ENCODE results near the gene ZNF490. TPM values are rescaled to one million over a fixed set of nuclear protein-coding genes. Genes with fewer than 3 reads are reported as not detected.
"Not testable (repeated sequence)": the region's sequence is repeated elsewhere in the genome, so short reads cannot be mapped to it uniquely, and the experiment has no call there.

The ZNF490 gene
- total and polyA plus RNA-seq, 3 experiments from 2014 or later: 6.9 to 8.4 (median 8.0) TPM

DNA sequence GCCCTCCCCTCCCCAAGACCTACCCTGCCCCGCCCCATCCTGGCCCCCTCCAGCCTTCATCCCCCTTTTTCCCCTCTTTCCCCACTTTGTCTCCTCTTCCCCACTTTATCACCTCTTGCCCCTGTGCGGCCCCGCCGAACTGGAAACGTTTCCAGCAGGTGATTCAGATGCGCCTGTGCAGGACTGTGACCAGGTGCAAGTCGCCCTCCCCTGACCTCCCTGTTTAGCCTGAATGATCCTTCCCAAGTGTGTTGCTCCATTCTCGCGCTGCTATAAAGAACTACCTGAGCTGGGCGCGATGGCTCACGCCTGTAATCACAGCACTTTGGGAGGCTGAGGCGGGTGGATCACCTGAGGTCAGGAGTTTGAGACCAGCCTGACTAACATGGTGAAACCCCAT is 26.0 kb upstream of the ZNF490 start:
- Histone ChIP-seq H3K9me3 (ENCODE audit: low read length) (no peaks in the 10 kb centered on the region), H3K27ac (ENCODE audit: low read depth, low read length) (no peak overlapping the region), H3K27me3 (ENCODE audit: insufficient read depth, low read length, poor library complexity, severe bottlenecking) (no peaks in the 10 kb centered on the region), H3K36me3 (ENCODE audit: insufficient read depth, low read length) (no peaks in the 10 kb centered on the region), H3K4me3 (ENCODE audit: low read length) (no peak overlapping the region), H3K4me1 (ENCODE audit: insufficient read depth, low read length) (peaks cover 11% of the 10 kb centered on the region)
- Mint-ChIP-seq H3K4me3 (no peak overlapping the region), H3K4me1 (peaks cover 12 to 18% (median 18%) of the 10 kb centered on the region in 3 donors), H3K9me3 (no peaks in the 10 kb centered on the region), H3K27me3 (no peaks in the 10 kb centered on the region), H3K36me3 (peaks cover 0 to 8% (median 2%) of the 10 kb centered on the region in 3 donors), H3K27ac (peak overlapping the region in 2 of 8 donors; percentile 38 to 50)
- DNase-seq: no peak
- POLR2A ChIA-PET: no interaction called here
- CTCF ChIA-PET: no interaction called here

DNA sequence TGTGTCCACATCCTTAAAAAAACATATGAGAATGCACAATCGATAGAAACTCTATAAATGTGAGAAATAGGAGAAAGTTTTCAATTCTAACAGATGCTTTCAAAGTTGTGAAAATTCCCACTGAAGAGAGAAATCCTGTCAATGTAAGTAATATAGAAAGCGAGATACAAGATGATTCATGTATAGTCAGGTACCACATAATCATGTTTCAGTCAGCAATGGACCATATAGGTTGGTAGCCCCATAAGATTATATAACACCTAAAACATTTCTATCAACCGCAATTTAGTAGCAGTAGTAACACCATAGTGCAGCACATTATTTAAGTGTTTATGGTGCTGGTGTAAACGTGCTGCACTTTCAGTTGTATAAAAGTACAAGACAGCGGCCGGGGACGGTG is 18.6 kb upstream of the ZNF490 start:
- Mint-ChIP-seq H3K27me3 (no peaks in the 10 kb centered on the region), H3K9me3 (peaks cover 2 to 14% (median 9%) of the 10 kb centered on the region in 5 donors), H3K27ac (peak overlapping the region in 1 of 8 donors; percentile 48), H3K4me1 (peaks cover 1 to 9% (median 4%) of the 10 kb centered on the region in 3 donors), H3K36me3 (peaks cover 25 to 64% (median 28%) of the 10 kb centered on the region in 3 donors), H3K4me3 (no peak overlapping the region)
- Histone ChIP-seq H3K4me3 (ENCODE audit: low read length) (no peak overlapping the region), H3K27ac (ENCODE audit: low read depth, low read length) (no peak overlapping the region), H3K27me3 (ENCODE audit: insufficient read depth, low read length, poor library complexity, severe bottlenecking) (no peaks in the 10 kb centered on the region), H3K9me3 (ENCODE audit: low read length) (peaks cover 17% of the 10 kb centered on the region), H3K36me3 (ENCODE audit: insufficient read depth, low read length) (peaks cover 29% of the 10 kb centered on the region), H3K4me1 (ENCODE audit: insufficient read depth, low read length) (no peaks in the 10 kb centered on the region)
- DNase-seq: no peak
- CTCF ChIA-PET: no interaction called here
- POLR2A ChIA-PET: no interaction called here

DNA sequence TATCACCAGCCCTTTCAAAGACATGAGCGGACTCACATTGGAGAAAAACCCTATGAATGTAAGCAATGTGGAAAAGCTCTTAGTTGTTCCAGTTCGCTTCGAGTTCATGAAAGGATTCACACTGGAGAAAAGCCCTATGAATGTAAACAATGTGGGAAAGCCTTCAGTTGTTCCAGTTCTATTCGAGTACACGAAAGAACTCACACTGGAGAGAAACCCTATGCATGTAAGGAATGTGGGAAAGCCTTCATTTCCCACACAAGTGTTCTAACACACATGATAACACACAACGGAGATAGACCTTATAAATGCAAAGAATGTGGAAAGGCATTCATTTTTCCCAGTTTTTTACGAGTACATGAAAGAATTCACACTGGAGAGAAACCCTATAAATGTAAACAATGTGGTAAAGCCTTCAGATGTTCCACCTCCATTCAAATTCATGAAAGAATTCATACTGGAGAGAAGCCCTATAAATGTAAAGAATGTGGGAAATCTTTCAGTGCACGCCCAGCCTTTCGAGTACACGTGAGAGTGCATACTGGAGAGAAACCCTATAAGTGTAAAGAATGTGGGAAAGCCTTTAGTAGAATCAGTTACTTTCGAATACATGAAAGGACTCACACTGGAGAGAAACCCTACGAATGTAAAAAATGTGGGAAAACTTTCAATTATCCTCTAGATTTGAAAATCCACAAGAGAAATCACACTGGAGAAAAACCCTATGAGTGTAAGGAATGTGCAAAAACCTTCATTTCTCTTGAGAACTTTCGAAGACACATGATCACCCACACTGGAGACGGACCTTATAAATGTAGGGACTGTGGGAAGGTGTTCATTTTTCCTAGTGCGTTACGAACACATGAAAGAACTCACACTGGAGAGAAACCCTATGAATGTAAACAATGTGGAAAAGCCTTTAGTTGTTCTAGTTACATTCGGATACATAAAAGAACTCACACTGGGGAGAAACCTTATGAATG is 17.7 kb upstream of the ZNF490 start:
- Histone ChIP-seq H3K4me3 (ENCODE audit: low read length) (no peak overlapping the region), H3K4me1 (ENCODE audit: insufficient read depth, low read length) (no peaks in the 10 kb centered on the region), H3K9me3 (ENCODE audit: low read length) (peaks cover 17% of the 10 kb centered on the region), H3K27ac (ENCODE audit: low read depth, low read length) (no peak overlapping the region), H3K36me3 (ENCODE audit: insufficient read depth, low read length) (peaks cover 33% of the 10 kb centered on the region), H3K27me3 (ENCODE audit: insufficient read depth, low read length, poor library complexity, severe bottlenecking) (no peaks in the 10 kb centered on the region)
- DNase-seq: no peak
- Mint-ChIP-seq H3K27me3 (no peaks in the 10 kb centered on the region), H3K27ac (peak overlapping the region in 1 of 8 donors; percentile 48), H3K4me3 (no peak overlapping the region), H3K4me1 (peaks cover 4 to 12% (median 7%) of the 10 kb centered on the region in 3 donors), H3K9me3 (peaks cover 2 to 14% (median 9%) of the 10 kb centered on the region in 5 donors), H3K36me3 (peaks cover 25 to 68% (median 28%) of the 10 kb centered on the region in 3 donors)
- CTCF ChIA-PET: interaction anchor here (1.4 kb wide), 1 partner anchor 12 kb away, joined by 6 read pairs; no protein-coding TSS in a partner anchor
- POLR2A ChIA-PET: no interaction called here

DNA sequence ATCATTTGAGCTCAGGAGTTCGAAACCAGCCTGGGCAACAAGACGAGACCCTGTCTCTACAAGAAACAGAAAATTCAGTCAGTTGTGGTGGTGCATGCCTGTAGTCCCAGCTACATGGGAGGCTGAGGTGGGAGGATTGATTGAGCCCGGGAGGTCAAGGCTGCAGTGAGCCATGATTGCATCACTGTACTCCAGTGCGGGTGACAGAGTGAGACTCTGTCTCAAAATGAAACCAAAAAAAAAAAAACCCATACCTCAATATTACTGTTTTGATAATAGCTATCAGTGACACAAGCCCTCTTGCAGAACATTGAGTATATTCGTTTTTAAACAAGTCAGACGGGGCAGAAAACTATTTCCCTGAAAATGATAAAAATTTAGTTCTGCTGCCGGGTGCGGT is 16.3 kb upstream of the ZNF490 start:
- Histone ChIP-seq H3K4me1 (ENCODE audit: insufficient read depth, low read length) (no peaks in the 10 kb centered on the region), H3K4me3 (ENCODE audit: low read length) (no peak overlapping the region), H3K9me3 (ENCODE audit: low read length) (peaks cover 17% of the 10 kb centered on the region), H3K27ac (ENCODE audit: low read depth, low read length) (no peak overlapping the region), H3K36me3 (ENCODE audit: insufficient read depth, low read length) (peaks cover 33% of the 10 kb centered on the region), H3K27me3 (ENCODE audit: insufficient read depth, low read length, poor library complexity, severe bottlenecking) (no peaks in the 10 kb centered on the region)
- Mint-ChIP-seq H3K4me1 (peaks cover 6 to 20% (median 16%) of the 10 kb centered on the region in 3 donors), H3K9me3 (peaks cover 2 to 14% (median 9%) of the 10 kb centered on the region in 5 donors), H3K4me3 (no peak overlapping the region), H3K27ac (no peak overlapping the region), H3K36me3 (peaks cover 23 to 67% (median 28%) of the 10 kb centered on the region in 3 donors), H3K27me3 (no peaks in the 10 kb centered on the region)
- ChIA-PET CTCF (interaction anchor here (1.0 to 1.4 kb wide), 2 partner anchors 13 to 45 kb away, joined by 3 to 6 read pairs; no protein-coding TSS in a partner anchor), POLR2A (no interaction called here)
- no peak for DNase-seq

DNA sequence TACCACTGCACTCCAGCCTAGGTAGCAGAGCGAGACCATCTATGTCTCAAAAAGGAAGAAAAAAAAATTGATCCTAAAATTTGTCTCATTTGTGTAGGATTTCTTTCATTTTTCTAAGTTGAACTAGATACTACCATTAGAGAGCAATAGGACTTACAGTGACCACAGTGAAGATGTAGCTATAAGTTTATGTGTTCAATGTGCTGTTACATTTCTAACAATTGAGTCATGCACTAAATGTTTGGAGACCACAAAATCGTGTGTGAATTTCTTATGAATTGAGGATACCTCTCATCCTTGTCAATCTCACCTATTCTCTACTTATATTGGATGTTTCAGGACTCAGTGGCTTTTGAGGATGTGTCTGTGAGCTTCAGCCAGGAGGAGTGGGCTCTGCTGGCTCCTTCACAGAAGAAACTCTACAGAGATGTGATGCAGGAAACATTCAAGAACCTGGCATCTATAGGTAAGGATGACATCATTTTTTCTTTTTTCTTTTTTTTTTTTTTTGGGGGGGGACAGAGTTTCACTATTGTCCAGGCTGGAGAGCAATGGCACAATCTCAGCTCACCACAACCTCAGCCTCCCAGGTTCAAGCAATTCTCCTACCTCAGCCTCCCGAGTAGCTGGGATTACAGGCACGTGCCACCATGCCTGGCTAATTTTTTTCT is 12.9 kb upstream of the ZNF490 start:
- CTCF ChIA-PET: interaction anchor here (1.1 kb wide), 1 partner anchor 9 kb away, joined by 3 read pairs; no protein-coding TSS in a partner anchor
- H3K27me3 ChIP-seq (ENCODE audit: insufficient read depth, low read length, poor library complexity, severe bottlenecking): no peaks in the 10 kb centered on the region
- H3K4me3 Mint-ChIP-seq: no peak overlapping the region
- peaks cover 11% of the 10 kb centered on the region for H3K9me3 ChIP-seq (ENCODE audit: low read length)
- H3K27ac ChIP-seq (ENCODE audit: low read depth, low read length): no peak overlapping the region
- no peaks in the 10 kb centered on the region for H3K27me3 Mint-ChIP-seq
- H3K4me3 ChIP-seq (ENCODE audit: low read length): no peak overlapping the region
- H3K9me3 Mint-ChIP-seq: peaks cover 2 to 10% (median 7%) of the 10 kb centered on the region in 5 donors
- H3K27ac Mint-ChIP-seq: peak overlapping the region in 1 of 8 donors; percentile 45
- peaks cover 13 to 54% (median 19%) of the 10 kb centered on the region in 3 donors for H3K36me3 Mint-ChIP-seq
- POLR2A ChIA-PET: no interaction called here
- no peak for DNase-seq
- H3K4me1 ChIP-seq (ENCODE audit: insufficient read depth, low read length): peaks cover 5% of the 10 kb centered on the region
- peaks cover 22% of the 10 kb centered on the region for H3K36me3 ChIP-seq (ENCODE audit: insufficient read depth, low read length)
- peaks cover 15 to 31% (median 28%) of the 10 kb centered on the region in 3 donors for H3K4me1 Mint-ChIP-seq

DNA sequence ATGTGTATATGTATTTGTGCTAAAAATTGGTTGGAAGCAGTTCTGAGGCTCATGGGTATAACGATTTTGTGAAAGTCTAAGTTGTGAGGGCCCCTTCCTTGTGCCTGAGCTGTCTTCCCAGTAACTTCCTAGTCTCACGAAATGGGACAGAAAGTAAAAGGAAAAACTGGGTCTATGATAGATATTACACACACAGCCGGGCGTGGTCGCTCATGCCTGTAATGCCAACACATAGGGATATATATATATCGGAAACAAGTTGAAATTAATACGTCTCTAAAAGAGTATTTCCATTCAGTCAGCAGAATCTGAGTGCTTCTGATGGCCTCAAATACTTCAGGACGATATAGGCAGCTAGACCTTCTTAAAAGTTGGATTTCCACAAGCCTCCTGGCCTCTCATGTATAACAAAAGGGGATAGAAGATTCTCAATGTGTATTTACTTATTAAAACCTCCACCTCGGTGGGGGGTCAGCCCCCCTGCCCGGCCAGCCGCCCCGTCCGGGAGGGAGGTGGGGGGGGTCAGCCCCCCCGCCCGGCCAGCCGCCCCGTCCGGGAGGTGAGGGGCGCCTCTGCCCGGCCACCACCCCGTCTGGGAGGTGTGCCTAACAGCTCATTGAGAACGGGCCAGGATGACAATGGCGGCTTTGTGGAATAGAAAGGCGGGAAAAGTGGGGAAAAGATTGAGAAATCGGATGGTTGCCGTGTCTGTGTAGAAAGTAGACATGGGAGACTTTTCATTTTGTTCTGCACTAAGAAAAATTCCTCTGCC is 10.8 kb upstream of the ZNF490 start:
- DNase-seq: not testable (repeated sequence)
- H3K4me1 Mint-ChIP-seq: peaks cover 18 to 39% (median 39%) of the 10 kb centered on the region in 3 donors
- H3K36me3 Mint-ChIP-seq: peaks cover 0 to 45% (median 2%) of the 10 kb centered on the region in 3 donors

DNA sequence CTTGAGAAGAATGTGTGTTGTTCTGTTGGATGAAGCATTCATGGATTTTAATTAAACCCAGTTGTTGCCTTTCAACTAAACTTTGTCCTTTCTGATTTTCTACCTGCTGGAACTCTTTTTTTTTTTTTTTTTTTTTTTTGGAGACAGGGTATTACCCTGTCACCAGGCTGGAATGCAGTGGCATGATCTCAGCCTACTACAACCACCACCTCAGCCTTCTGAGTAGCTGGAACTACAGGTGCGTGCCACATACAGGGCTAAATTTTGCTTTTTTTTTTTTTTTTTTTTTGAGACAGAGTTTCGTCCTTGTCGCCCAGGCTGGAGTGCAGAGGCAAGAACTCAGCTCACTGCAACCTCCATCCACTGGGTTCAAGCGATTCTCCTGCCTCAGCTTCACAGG is 7.0 kb upstream of the ZNF490 start:
- no peak overlapping the region for H3K27ac ChIP-seq (ENCODE audit: low read depth, low read length)
- no peak for DNase-seq
- POLR2A ChIA-PET: no interaction called here
- Mint-ChIP-seq H3K36me3 (peaks cover 0 to 43% (median 2%) of the 10 kb centered on the region in 3 donors), H3K4me3 (no peak overlapping the region), H3K4me1 (peaks cover 39 to 59% (median 55%) of the 10 kb centered on the region in 3 donors), H3K9me3 (no peaks in the 10 kb centered on the region), H3K27ac (no peak overlapping the region), H3K27me3 (no peaks in the 10 kb centered on the region)
- H3K4me3 ChIP-seq (ENCODE audit: low read length): no peak overlapping the region
- H3K9me3 ChIP-seq (ENCODE audit: low read length): no peaks in the 10 kb centered on the region
- H3K27me3 ChIP-seq (ENCODE audit: insufficient read depth, low read length, poor library complexity, severe bottlenecking): no peaks in the 10 kb centered on the region
- CTCF ChIA-PET: no interaction called here
- H3K4me1 ChIP-seq (ENCODE audit: insufficient read depth, low read length): peaks cover 23% of the 10 kb centered on the region
- H3K36me3 ChIP-seq (ENCODE audit: insufficient read depth, low read length): no peaks in the 10 kb centered on the region

More for the DNA sequence above, 10.8 kb upstream of the ZNF490 start:
- H3K36me3 ChIP-seq (ENCODE audit: insufficient read depth, low read length); H3K27ac ChIP-seq (ENCODE audit: low read depth, low read length); H3K9me3 Mint-ChIP-seq; H3K4me1 ChIP-seq (ENCODE audit: insufficient read depth, low read length); H3K4me3 ChIP-seq (ENCODE audit: low read length); H3K27me3 ChIP-seq (ENCODE audit: insufficient read depth, low read length, poor library complexity, severe bottlenecking); H3K4me3 Mint-ChIP-seq; CTCF ChIA-PET; H3K9me3 ChIP-seq (ENCODE audit: low read length); H3K27me3 Mint-ChIP-seq: not testable (repeated sequence)
- peak overlapping the region in 2 of 8 donors; percentile 48 to 55 for H3K27ac Mint-ChIP-seq
- POLR2A ChIA-PET: interaction anchor here (0.6 kb wide), 1 partner anchor 57 kb away, joined by 4 read pairs; no protein-coding TSS in a partner anchor

Measured in CD8-positive, alpha-beta memory T cell (primary cell).